Activated CD4-positive, alpha-beta T cell treated with anti-CD3 and anti-CD28 coated beads, Interleukin-10, Interleukin-2, amounts not matched to agents 100 ng/mL and 50 ng/mL, durations not matched to agents 16 hours and 8 hours (primary cell): Measurements from ENCODE around the gene RASA3.
A peak's percentile ranks its signal among the peaks of the same experiment; 100 is the strongest.

Source experiments
- DNase-seq: peaks from one replicate; pipeline ENCODE4 v3.0.0-alpha.2; 2020

Gene RASA3

DNA sequence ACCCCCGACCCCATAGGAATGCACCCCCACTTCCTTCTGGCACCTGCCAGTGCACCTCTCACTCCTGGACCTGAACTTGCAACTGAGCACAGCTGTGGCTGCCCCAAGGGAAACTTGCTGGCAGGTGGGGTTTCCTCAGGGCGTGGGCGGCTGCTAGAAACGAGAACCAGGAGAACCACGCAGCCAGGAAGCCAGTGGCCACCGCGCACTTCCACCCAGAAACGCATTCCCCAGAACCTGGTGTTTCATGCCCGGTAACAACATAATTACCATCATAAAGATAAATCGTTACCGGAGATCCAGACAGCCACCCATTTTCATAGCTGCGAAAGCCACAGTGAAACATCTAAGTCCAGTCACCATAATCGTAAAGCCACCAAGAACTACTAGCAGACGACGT lies 83.4 kb downstream of the RASA3 start:
- peak; percentile 41 for DNase-seq

DNA sequence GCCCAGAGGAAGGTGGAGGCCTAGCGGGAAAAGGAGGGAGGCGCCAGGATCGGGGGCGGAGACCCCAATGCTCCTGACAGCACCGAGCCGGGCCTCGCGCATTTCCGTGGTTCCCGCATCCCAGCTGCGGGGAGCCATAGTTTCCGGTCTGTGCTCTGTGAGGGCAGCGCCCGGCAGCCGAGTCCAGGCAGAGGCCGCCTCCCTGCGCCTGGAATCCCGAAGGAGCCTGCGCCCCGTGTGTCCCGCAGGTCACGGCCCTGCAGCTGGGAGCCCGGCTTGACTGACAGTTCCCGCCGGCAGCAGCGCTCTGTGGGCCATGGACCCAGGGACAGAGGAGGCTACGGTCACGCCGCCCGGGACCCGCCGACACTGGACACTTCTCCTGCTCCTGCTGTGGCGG lies 84.0 kb downstream of the RASA3 start:
- DNase-seq = no peak

DNA sequence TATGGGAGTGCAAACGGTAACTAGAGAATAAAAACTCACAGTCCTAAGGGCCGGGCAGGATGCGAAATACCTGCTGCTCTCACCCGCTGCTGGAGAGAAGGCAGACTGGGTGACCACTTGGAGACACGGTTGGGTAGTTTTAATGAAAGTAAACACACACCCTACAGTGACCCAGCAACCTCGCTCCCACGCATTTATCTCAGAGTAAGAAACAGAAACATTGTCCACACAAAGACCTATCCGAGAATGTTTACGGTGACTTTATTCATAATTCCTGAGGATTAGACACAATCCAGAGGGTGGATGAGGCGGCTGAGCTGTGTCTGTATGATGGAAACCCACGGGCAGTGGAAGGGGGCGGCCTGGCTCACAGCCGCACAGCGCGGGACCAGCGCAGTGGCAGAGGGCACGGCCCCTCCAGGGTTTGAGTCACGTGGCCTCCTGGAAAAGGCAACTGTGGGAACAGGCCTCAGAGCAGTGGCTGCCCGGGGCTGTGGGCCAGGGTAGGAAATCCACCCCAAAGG lies 85.0 kb downstream of the RASA3 start:
- DNase-seq = no peak

DNA sequence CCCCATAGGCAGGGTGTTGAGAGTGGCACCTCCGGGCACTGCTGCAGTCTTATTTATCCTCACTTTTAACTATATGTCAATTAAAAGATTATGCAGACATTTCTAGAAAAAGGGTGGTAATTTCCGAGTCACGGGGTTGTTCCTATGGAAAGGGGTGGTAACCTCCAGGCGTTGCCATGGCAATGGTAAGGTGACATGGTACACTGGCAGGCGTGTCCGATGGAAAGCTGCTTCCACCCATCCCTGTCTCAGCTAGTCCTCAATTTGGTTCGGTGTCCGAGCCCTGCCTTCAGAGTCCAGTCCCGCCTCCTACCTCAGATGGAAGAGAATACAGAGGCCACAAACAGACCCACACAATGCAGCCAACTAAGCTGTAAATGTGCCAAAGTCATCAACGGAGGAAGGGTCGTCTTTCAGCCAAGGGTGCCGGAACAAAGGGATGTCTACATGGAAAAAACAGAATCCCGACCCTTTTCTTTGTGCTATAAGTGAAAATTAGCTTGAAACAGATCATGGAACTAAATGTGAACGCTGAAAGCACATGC lies 85.9 kb downstream of the RASA3 start:
- DNase-seq = no peak

DNA sequence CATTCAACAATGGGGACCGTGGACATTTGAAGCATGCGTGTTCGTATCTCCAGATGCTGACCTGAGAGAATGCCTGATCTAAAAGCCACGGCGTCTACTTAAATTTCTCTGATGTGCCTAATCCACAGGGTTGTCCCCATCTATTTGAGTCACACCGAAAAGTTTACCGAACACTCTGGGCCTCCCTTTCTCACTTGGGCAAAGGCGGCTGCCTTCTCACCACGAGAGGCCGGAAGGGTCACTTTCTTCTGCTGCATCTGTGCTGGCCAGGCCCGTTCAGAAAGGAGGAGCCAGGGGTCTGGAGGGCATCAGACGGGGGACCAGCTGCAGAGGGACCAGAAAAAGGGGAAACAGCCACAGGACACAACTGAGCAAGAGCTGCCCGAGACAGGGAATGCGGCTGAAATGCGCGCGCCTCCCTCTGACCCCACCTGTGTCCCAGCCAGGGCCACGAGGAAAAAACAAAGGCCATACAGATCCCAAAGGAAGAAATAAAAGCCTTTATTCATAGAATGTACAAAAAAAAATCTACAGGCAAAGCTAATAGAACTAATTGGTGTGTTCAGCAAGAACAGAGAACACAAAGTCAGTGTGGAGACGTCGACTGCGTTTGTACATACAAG lies 87.2 kb downstream of the RASA3 start:
- no peak for DNase-seq

DNA sequence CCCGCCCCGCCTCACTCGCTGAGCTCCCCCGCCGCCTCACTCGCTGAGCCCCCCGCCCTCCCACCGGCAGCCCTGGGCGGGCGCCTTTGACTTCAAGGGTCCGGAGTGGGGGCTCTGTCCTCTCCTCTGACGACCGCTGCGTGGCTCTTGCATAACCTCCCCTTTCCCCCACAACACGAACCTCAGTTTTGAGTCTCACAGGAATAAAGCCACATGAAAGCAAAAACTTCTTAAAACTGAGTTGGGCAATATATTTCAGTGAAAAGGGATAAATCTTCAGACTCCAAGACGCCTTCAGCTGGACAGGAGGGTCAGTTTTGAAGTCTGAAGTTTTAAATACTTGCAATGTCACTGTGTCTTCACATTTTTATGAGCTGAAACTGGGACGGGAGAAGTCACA lies 87.9 kb downstream of the RASA3 start:
- no peak for DNase-seq

DNA sequence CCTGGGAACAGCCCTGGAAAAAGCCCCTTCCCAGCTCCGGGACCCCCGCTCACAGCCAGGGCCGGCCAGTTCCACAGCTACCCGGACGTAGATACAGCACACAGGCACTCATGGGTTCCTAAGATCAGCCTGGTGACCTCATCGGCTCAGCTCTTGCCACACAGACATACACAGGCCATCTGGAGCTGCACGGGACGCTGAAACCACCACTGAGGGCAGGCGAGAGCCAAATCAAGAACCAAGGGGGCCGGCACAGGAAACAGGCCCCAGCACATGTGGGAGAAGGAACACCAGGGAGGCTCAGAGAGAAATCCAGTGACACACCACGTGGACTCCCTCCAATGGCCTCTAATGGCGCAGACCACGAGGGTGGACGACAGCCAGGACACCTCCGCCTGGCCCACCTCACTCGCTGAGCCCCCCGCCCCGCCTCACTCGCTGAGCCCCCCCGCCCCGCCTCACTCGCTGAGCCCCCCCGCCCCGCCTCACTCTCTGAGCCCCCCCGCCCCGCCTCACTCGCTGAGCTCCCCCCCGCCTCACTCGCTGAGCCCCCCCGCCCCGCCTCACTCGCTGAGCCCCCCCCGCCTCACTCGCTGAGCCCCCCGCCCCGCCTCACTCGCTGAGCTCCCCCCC lies 88.9 kb downstream of the RASA3 start:
- no peak for DNase-seq

DNA sequence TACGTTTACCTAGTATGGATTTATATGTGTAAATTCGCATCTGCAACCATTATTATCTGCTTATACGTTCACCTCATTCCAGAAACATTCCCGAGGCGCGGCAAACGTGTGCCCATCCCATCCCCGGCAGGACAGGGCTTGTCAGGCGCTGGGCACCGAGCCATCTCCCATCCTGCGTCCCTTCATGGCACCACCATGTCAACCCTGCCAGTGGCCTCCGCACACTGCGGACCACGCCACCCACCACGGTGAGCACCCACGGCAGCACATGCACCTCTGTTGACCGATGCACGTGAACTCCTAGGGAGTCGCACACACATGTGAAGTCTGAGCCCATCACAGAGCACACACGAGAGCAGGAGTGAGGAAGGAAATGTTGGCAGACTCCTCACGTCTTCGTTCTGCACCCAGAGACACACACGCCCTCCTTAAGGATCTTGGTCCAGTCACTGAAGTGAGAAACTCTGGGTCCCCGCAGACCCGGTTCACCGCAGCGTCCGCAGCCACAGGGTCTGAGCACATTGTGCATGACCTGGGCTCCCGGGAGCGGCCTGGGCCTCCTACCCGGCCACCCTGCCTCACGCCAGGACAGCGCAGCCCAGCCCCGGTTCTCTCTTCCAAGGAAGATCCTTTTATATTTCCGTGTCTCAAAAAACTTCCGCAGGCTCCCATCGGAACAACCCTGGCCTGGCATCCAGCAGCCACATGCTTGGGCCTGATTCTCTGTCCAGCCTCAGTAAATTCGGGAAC lies 90.2 kb downstream of the RASA3 start:
- no peak for DNase-seq

DNA sequence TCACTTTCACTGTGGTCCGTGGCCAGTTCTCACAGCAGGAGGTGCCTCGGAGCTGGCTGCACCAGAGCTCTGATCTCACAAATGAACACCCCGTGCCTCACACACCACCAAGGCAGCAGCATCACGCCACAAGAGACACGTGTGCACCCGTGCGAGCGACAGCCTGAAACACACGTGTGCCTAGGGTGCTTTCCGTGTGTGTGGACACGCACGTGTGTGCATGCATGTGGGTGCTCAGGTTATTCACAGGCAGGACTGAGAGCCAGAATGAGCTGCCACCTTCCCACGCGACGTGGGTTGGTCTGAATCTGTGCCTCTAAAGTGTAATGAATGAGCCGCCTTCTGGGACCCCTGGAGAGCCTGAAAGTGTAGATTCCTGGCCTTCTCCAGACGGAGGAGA lies 90.9 kb downstream of the RASA3 start:
- no peak for DNase-seq

DNA sequence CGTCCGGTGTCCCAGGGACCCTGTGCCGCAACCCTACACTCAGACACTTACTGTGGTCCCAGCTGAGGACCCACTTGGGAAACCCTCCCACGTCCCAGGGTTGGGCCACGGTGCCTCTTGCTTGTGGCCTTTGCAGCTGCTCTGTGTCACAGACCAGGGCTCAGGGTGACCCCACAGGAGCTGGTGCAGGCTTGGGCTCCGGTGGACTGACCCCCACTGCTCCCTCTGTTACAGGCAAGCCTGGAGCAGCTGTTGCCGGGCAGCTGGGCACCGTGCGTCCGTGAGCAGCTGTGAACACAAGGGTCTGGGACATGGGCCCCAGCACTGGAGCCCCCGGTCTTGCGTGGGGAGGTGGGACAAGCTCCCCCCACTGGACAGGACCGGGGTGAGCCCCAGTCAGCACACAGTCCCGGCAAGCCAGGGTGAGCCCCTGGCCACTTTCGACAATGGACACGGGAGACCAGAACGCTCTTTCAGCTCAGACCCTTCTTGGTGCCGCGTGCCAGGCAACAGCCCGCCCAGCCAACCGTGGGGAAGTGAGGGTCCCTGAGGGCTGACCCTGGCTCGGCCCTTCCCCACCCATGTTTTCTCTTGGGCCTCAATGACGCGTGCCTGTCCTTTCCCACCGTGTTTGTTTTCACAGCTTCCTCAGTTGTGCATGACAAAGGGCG lies 92.8 kb downstream of the RASA3 start:
- no peak for DNase-seq

DNA sequence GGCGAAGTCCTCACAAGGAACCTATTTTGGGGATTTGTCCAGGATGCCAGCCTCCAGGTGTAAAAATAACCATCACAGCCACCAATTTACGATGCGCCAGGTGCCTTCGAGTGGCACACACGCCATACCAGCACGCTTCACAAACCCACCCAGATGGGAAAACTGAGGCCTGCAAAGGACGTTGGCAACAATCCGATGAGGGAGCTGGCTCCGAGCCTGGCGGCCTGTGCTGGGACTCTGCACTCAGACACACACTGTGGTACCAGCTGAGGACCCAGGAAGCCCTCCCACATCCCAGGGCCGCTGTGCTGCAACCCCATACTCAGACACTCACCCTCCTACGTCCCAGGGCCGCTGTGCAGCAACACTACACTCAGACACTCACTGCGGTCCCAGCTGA lies 93.5 kb downstream of the RASA3 start:
- no peak for DNase-seq

DNA sequence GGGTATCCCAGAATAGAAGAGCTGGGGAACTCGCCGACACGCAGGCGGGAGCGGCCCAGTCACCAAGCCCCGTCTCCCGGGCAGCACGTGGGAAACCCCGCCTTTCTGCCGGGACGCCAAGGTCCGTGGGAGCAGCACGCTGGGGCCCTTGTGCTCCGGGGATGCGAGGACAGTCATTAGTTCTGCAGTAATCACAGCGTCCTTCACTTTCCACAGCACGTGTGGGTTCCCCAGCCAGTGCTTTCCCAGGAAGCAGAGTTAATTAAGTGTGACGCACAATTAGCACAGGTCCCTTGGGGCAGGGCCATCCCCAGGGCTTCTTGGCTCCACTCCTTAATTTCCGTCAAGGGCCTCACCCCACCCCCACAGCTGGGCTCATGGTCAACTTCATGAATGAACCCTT lies 94.2 kb downstream of the RASA3 start:
- DNase-seq = no peak

DNA sequence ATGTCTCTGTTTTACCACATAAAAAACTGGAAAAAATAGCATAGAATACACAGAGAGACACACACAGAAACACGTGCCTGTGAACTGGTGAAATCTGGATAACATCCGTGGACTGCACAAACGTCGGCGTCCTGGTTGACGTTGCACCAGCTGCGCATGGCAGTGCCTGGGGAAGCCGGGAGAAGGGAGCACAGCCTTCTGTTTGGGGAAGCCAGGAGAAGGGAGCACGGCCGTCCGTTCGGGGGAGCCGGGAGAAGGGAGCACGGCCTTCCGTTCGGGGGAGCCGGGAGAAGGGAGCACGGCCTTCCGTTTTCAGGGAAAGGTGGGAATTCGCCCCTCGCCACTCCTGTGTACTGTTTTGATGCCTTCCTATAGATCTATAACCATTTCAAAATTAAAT lies 94.7 kb downstream of the RASA3 start:
- DNase-seq = no peak

DNA sequence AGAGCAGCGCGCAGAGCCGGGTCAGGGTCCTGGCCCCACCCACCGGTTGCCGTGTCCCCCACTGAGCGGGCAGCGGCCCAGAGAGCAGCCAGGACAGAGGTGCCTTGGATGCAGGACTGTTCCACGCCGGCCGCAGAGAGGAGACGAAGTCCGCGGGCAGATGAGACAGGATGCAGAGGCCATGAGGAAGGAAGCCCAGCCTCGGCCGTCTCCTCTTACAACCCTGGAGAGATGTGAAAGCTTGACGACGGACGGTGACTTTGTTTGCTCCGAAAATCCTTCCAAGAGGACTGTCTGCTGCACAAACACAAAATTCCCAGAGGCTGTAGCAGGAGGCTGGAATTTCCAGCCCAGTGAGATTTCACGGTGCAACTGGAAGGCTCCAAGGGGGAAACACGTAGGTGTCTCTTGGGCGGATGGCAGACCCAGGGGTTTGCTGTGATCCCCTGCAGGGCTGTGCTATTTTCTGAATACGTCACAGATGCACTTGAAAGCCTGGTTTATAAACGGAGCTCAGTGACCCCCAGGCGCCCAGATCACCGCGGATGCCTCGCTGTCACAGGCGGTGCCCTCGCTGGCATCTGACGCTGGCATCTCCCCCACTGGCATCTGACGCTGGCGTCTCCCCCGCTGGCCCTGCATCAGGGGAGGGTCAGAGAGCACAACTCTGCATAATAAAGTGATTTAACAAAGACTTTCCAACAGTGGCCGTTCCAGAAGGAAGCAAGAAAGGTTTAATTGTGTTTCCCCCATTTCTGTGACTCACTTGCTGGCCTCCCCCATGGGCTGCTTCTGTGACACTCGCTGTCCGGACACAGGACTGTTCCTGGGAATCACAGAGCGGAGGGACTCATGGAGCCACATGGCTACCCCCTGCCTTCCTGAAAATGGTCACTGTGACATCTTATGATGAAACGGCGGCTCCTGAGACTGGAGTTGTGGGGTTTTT lies 96.6 kb downstream of the RASA3 start:
- no peak for DNase-seq

DNA sequence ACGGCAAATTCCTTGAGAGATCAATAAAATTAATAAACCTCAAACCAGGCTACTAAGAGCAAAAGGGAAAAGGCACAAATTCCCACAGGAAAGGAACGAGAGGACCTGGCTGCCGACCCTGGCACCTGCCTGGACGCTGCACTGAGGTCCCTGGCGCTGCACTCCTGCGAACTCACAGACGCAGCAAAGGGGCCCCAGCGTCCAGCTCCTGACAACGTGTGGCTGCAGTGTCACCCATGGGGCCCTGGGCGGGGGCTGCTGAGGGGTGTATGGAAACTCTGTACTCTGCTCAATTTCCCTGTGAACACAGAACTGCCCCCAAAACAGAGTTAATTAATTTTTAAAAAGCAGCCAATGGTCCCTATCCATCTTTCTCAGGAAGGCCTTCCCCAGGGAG lies 97.2 kb downstream of the RASA3 start:
- DNase-seq = no peak

DNA sequence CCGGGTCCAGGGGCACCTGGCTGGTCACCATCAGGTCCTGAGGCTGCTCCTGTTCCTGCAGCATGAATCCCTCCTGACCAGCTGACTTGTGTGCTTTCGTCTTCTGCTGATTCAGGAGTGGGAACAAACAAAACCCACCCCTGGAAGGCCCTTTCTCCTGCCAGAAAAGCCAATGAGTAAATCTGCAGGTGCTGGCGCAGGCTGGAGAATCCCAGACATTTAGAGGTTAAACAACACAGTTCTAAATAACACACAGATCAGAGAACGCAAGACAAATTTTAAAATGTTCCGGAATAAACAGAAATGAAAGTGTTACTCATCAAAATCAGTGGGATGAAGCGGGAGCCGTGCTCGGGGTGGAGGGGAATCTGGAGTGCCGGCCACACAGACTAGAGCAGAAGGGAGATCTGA lies 97.9 kb downstream of the RASA3 start:
- DNase-seq = no peak

DNA sequence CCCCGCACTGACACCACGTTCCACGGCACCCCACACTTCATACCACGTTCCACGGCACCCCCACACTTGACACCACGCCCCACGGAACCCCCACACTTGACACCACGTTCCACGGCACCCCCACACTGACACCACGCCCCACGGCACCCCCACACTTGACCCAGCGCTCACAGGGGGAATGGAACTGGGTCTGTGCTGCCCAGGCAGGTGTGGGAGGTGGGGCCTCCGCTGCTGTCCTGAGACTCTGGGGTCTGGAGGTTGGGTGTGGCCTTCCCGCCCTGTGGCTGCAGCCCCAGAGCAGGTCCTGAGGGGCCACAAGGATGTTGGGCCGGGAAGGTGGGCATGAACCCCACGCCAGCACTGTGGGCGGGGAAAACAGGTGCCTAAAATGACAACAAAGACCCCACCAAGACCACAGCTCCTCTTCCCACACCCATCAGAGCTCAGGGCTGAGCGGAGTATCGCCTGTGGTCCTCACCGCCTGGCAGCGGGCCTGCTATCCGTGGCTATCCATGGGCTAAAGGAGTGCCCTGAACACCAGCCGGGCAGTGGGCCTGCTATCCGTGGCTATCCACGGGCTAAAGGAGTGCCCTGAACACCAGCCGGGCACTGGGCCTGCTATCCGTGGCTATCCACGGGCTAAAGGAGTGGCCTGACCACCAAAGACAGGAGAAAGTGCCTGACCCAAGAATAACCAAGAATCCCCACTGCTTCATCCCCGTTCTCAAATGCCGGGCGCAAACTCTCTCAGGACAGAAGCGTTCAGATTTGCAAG lies 98.7 kb downstream of the RASA3 start:
- no peak for DNase-seq

DNA sequence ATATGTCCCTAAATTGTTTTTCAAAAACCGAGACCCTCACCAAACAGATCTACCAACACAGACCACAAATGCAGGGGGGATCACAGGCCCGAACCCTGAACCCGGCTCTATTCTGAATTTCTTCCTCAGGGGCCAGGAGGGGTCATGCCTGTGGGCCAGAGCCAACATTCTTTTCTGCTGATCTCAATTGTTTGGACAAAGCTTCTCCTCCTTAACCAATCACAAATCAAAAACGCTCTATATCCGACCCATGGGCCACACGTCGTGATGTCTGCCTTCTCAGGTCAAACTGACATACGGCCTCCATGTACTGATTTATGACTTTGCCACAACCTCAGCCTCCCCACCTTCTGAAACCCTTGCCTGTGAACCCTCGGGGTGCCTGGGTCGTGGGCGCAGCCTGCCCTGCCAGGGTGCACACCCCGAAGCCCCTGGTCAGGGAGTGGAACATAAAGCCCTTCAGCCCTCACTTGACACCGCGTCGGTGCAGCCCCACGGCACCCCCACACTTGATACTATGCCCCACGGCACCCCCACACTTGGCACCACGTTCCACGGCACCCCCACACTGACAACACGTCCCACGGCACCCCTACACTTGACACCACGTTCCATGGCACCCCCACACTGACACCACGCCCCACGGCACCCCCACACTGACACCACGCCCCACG lies 100.2 kb downstream of the RASA3 start:
- DNase-seq = no peak

DNA sequence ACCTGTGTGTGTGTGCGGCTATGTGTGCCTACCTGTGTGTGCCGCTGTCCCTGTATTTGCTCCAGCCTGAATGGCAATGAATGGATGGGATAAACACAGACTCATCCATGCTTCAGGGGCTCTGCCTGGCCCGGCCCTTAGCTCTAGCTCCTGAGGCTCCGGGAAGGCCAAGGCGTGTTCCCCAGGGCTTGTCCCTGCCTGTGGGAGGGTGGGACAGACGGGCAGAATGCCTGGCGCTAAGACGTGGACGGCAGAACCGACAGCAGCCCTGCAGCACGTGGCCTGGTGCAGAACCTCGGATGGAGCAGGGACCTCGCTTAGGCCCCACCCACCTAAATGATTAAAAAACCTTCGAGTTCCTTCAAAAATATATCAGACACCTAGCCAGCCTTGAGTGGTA lies 100.8 kb downstream of the RASA3 start:
- DNase-seq = no peak
